ENCODE results near the gene ANGPTL2. TPM values are rescaled to one million over a fixed set of nuclear protein-coding genes. Genes with fewer than 3 reads are reported as not detected.

The ANGPTL2 gene
- polyA plus RNA-seq, 2 of the 4 experiments (the other 2 are of a cell fraction): 0.06 TPM; not detected in 1

- CTCF ChIA-PET: interaction anchor here (1.3 to 6.5 kb wide), 3 partner anchors 10 to 69 kb away, joined by 3 to 27 read pairs (median 3); partner anchors contain the start of gene ANGPTL2
- no peak for TF ChIP-seq TP53 (CRISPR knock-in tag; IDR thresholded peaks at IDR 0.05)
- TF ChIP-seq JUN (IDR thresholded peaks at IDR 0.05): no peak
- TF ChIP-seq MAFK (IDR thresholded peaks at IDR 0.05; ENCODE audit: partially characterized antibody): no peak
- no peak for TF ChIP-seq ESRRA (IDR thresholded peaks at IDR 0.05; ENCODE audit: borderline replicate concordance, low read length)
- TF ChIP-seq NFE2L2 (conservative IDR thresholded peaks at IDR 0.05; ENCODE audit: low read length): no peak
- no peak overlapping the region for H3K4me3 ChIP-seq
- ATAC-seq (no peak), FAIRE-seq (no peak), DNase-seq (ENCODE audit: low read depth in 1 of 2, low spot score in 1 of 2) (no peak)
- POLR2A ChIA-PET: no interaction called here
- peaks cover 14% of the 10 kb centered on the region for H3K4me1 ChIP-seq
- no peaks in the 10 kb centered on the region for H3K9me3 ChIP-seq
- WGBS (ENCODE audit: missing lambda C conversion rate): 82% methylated on average over 2 of the region's 2 CpGs
- H3K4me2 ChIP-seq: no peak overlapping the region
- H3K27ac ChIP-seq: no peak overlapping the region
These were observed 7.8 kb upstream of the ANGPTL2 start for GRCh38 chr9:127130235-127130634.

DNA sequence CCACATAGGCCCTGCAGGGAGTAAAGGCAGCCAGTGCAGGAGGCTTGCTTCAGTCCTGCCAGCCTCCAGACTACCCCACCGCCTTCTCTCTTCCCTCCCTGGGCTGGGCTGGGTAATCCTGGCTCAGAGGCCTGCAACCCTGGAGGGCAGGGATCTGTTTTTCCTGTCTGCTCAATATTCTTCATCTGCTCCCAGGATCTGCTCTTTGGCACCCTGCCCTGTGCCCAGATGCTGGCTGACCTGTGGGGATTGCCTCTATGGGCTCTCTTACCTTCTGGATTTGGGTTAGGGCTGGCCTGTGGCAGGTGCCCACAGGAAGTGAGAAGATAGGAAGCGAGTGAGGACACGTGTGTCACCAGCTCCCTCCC is 7.3 kb upstream of the ANGPTL2 start:
- Histone ChIP-seq H3K9me3 (no peaks in the 10 kb centered on the region), H3K4me3 (no peak overlapping the region), H3K4me2 (no peak overlapping the region), H3K27ac (no peak overlapping the region), H3K4me1 (peaks cover 14% of the 10 kb centered on the region)
- no peak for FAIRE-seq
- no peak for ATAC-seq
- 91% methylated on average over 3 of the region's 3 CpGs for WGBS (ENCODE audit: missing lambda C conversion rate)
- DNase-seq (ENCODE audit: low read depth in 1 of 2, low spot score in 1 of 2): no peak
- ChIA-PET CTCF (interaction anchor here (6.5 kb wide), 1 partner anchor 9 kb away, joined by 27 read pairs; the partner anchor contains the start of gene ANGPTL2), POLR2A (no interaction called here)
- TF ChIP-seq RNF2 (IDR thresholded peaks at IDR 0.05; ENCODE audit: borderline replicate concordance, low read depth): no peak
- TF ChIP-seq ZNF302 (CRISPR knock-in tag; IDR thresholded peaks at IDR 0.05): no peak
- TF ChIP-seq, protein P1, sequence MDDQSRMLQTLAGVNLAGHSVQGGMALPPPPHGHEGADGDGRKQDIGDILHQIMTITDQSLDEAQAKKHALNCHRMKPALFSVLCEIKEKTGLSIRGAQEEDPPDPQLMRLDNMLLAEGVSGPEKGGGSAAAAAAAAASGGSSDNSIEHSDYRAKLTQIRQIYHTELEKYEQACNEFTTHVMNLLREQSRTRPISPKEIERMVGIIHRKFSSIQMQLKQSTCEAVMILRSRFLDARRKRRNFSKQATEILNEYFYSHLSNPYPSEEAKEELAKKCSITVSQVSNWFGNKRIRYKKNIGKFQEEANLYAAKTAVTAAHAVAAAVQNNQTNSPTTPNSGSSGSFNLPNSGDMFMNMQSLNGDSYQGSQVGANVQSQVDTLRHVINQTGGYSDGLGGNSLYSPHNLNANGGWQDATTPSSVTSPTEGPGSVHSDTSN (IDR thresholded peaks at IDR 0.05): no peak
- no peak for TF ChIP-seq SMC3 (IDR thresholded peaks at IDR 0.05)
- TF ChIP-seq CBX8 (IDR thresholded peaks at IDR 0.05): no peak
- no peak for TF ChIP-seq FOSB (CRISPR knock-in tag; IDR thresholded peaks at IDR 0.05)
- no peak for TF ChIP-seq SREBF2 (IDR thresholded peaks at IDR 0.05)
- no peak for TF ChIP-seq HOXB5 (CRISPR knock-in tag; IDR thresholded peaks at IDR 0.05)
- TF ChIP-seq ESRRA (IDR thresholded peaks at IDR 0.05; ENCODE audit: borderline replicate concordance, low read length): no peak
- TF ChIP-seq, protein P2, sequence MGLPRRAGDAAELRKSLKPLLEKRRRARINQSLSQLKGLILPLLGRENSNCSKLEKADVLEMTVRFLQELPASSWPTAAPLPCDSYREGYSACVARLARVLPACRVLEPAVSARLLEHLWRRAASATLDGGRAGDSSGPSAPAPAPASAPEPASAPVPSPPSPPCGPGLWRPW (IDR thresholded peaks at IDR 0.05): no peak
- no peak for TF ChIP-seq HMGXB4 (CRISPR knock-in tag; IDR thresholded peaks at IDR 0.05; ENCODE audit: borderline replicate concordance)
- no peak for TF ChIP-seq MAZ (IDR thresholded peaks at IDR 0.05; ENCODE audit: borderline replicate concordance, low read depth, low read length)
- TF ChIP-seq TFCP2L1 (CRISPR knock-in tag; IDR thresholded peaks at IDR 0.05): no peak
- no peak for TF ChIP-seq HOXA7 (CRISPR knock-in tag; IDR thresholded peaks at IDR 0.05)

- TF ChIP-seq BHLHE40 (IDR thresholded peaks at IDR 0.05; ENCODE audit: low read depth, low read length): no peak
- TF ChIP-seq, protein P1 (IDR thresholded peaks at IDR 0.05): no peak
- TF ChIP-seq POLR2A (IDR thresholded peaks at IDR 0.05; ENCODE audit: low read length): no peak
- TF ChIP-seq CHD4 (IDR thresholded peaks at IDR 0.05; ENCODE audit: borderline replicate concordance): no peak
- no peak for TF ChIP-seq NPAS2 (CRISPR knock-in tag; IDR thresholded peaks at IDR 0.05; ENCODE audit: borderline replicate concordance)
- TF ChIP-seq, protein P2 (IDR thresholded peaks at IDR 0.05): no peak
- no peak for TF ChIP-seq HOXB5 (CRISPR knock-in tag; IDR thresholded peaks at IDR 0.05)
- no peak for TF ChIP-seq ELK1 (IDR thresholded peaks at IDR 0.05; ENCODE audit: low read depth, low read length)
- no peak for TF ChIP-seq HDAC2 (IDR thresholded peaks at IDR 0.05)
- TF ChIP-seq, protein P3, sequence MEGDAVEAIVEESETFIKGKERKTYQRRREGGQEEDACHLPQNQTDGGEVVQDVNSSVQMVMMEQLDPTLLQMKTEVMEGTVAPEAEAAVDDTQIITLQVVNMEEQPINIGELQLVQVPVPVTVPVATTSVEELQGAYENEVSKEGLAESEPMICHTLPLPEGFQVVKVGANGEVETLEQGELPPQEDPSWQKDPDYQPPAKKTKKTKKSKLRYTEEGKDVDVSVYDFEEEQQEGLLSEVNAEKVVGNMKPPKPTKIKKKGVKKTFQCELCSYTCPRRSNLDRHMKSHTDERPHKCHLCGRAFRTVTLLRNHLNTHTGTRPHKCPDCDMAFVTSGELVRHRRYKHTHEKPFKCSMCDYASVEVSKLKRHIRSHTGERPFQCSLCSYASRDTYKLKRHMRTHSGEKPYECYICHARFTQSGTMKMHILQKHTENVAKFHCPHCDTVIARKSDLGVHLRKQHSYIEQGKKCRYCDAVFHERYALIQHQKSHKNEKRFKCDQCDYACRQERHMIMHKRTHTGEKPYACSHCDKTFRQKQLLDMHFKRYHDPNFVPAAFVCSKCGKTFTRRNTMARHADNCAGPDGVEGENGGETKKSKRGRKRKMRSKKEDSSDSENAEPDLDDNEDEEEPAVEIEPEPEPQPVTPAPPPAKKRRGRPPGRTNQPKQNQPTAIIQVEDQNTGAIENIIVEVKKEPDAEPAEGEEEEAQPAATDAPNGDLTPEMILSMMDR (IDR thresholded peaks at IDR 0.05): no peak
- TF ChIP-seq NR3C1 (IDR thresholded peaks at IDR 0.05): no peak
- no peak for TF ChIP-seq SMC3 (IDR thresholded peaks at IDR 0.05)
- no peak overlapping the region for H3K4me2 ChIP-seq
- H3K4me3 ChIP-seq: no peak overlapping the region
- H3K4me1 ChIP-seq: peaks cover 14% of the 10 kb centered on the region
- H3K27ac ChIP-seq: no peak overlapping the region
- CTCF ChIA-PET: interaction anchor here (1.0 to 6.5 kb wide), 2 partner anchors 8 to 9 kb away, joined by 4 to 27 read pairs; partner anchors contain the start of gene ANGPTL2
- ATAC-seq: no peak
- 75% methylated on average over 5 of the region's 5 CpGs for WGBS (ENCODE audit: missing lambda C conversion rate)
- no peaks in the 10 kb centered on the region for H3K9me3 ChIP-seq
- no peak for DNase-seq (ENCODE audit: low read depth in 1 of 2, low spot score in 1 of 2)
- no peak for FAIRE-seq
- POLR2A ChIA-PET: interaction anchor here (0.6 kb wide), 1 partner anchor 82 kb away, joined by 3 read pairs; no protein-coding TSS in a partner anchor
These were observed 6.8 kb upstream of the ANGPTL2 start for GRCh38 chr9:127129073-127129717.

Measured in A549 (cell line).